ENCODE results near the gene TMEM141. TPM values are rescaled to one million over a fixed set of nuclear protein-coding genes. Genes with fewer than 3 reads are reported as not detected.

Gene TMEM141
- total RNA-seq, 4 donors from 2014 or later, result 46.9 to 70.2 (median 51.1) TPM

DNA sequence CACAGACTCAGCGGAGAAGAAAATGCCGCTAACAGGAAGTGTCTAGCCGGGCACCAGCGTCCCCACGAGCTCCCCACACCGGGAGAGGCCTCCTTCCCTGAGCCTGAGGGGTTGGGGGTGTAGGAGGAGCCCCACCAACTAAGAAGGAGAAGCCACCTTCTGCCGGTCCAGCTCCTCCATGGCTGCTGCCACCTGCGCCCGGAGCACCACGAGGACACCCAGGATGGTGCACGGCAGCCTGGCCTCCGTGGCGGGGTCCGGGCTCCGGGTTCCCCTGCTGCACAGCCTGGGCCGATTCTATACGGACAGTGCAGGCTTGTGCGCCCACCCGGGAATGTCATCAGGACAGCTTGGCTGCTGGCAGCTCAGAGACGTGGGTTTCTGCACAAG is 33.4 kb upstream of the TMEM141 start:
- TF ChIP-seq, protein P1, sequence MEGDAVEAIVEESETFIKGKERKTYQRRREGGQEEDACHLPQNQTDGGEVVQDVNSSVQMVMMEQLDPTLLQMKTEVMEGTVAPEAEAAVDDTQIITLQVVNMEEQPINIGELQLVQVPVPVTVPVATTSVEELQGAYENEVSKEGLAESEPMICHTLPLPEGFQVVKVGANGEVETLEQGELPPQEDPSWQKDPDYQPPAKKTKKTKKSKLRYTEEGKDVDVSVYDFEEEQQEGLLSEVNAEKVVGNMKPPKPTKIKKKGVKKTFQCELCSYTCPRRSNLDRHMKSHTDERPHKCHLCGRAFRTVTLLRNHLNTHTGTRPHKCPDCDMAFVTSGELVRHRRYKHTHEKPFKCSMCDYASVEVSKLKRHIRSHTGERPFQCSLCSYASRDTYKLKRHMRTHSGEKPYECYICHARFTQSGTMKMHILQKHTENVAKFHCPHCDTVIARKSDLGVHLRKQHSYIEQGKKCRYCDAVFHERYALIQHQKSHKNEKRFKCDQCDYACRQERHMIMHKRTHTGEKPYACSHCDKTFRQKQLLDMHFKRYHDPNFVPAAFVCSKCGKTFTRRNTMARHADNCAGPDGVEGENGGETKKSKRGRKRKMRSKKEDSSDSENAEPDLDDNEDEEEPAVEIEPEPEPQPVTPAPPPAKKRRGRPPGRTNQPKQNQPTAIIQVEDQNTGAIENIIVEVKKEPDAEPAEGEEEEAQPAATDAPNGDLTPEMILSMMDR (IDR thresholded peaks at IDR 0.05 in 4 of 5, conservative IDR thresholded peaks at IDR 0.05 in 1 of 5), result no peak
- no peak for TF ChIP-seq POLR2A (IDR thresholded peaks at IDR 0.05)
- no peaks in the 10 kb centered on the region for H3K9me3 ChIP-seq
- H3K4me3 ChIP-seq, result peak overlapping the region; percentile 14 to 31 (median 24)
- DNase-seq (no peak), ATAC-seq (peak; percentile 8 to 32)
- H3K27ac ChIP-seq, result peak overlapping the region; percentile 36 to 72 (median 66)
- H3K4me1 ChIP-seq, result peaks cover 10 to 14% of the 10 kb centered on the region in 2 donors
- H3K36me3 ChIP-seq, result no peaks in the 10 kb centered on the region
- intact Hi-C loops (cut with DNase I; ENCODE audit: low total_unique reads) (no loop called here), in situ Hi-C loops (cut with MboI; ENCODE audit: low sequenced_read_pairs in 4 of 4) (no loop called here)
- H3K27me3 ChIP-seq, result no peaks in the 10 kb centered on the region

DNA sequence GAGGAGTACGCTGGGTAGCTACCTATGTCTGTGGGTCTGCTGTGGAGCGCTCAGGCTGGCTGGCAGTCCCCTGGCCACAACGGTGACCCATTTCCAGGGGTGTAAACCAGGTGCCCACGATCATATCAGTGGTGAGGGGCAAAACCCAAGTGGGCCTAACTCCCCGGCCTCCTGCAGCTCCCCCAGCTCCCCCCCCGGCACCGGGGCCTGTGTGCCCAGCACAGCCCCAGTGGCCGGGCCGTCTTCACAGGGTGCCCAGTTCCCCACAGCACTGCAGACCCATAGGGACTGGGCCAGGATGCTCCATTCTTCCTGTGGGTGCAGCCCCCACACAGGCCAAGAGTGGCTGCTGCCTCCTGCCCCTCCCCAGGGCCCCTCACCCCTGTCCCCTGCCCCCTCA is 32.1 kb upstream of the TMEM141 start:
- no peak for DNase-seq
- no peak for ATAC-seq
- peaks cover 10 to 14% of the 10 kb centered on the region in 2 donors for H3K4me1 ChIP-seq
- intact Hi-C loops (cut with DNase I; ENCODE audit: low total_unique reads) (no loop called here), in situ Hi-C loops (cut with MboI; ENCODE audit: low sequenced_read_pairs in 4 of 4) (no loop called here)
- no peak overlapping the region for H3K4me3 ChIP-seq
- H3K9me3 ChIP-seq, result no peaks in the 10 kb centered on the region
- H3K27me3 ChIP-seq, result no peaks in the 10 kb centered on the region
- TF ChIP-seq, protein P1 (IDR thresholded peaks at IDR 0.05 in 4 of 5, conservative IDR thresholded peaks at IDR 0.05 in 1 of 5), result no peak
- no peak for TF ChIP-seq POLR2A (IDR thresholded peaks at IDR 0.05)
- no peaks in the 10 kb centered on the region for H3K36me3 ChIP-seq
- no peak overlapping the region for H3K27ac ChIP-seq

DNA sequence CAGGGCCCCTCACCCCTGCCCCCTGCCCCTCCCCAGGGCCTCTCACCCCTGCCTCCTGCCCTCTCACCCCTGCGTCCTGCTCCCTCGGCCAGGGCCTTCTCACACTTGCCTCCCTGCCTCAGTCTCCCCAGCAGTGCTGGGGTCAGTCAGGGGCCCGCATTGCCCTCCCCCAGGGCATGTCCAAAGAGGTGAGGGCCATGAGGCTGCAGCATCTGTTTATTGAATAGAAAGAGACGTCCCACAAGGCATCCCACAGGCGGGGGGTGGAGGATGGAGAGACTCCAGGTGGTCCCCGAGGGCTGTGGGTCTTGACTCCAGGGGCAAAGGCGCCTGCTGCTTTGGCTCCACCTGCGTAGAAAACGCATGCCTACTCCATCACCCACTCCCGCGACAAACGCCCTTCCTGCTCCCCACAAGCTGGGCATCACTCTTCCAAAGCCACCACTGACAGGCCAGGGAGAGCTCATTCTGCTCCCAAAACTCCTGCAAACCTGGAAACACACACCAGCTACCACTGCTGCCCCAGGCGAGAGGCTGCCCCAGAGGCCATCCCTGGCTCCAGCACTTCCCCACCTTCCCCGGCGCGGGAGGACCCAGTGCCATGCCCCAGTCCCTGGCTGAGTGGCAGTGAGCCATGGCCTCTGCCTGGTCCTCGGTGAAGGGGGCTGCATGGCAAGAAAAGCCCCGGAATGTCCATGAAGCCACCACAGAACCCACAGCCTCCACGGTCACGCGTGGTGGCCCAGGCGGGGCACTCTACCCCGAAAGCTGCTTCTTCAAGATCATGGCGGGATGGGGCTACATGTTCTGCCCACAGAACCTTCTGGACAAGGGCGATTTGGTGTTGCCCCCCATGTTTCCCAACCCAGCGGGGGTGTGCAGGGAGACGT is 31.5 kb upstream of the TMEM141 start:
- ATAC-seq (no peak), DNase-seq (no peak)
- H3K9me3 ChIP-seq, result no peaks in the 10 kb centered on the region
- no peaks in the 10 kb centered on the region for H3K27me3 ChIP-seq
- intact Hi-C loops (cut with DNase I; ENCODE audit: low total_unique reads), result no loop called here
- H3K36me3 ChIP-seq, result no peaks in the 10 kb centered on the region
- in situ Hi-C loops (cut with MboI; ENCODE audit: low sequenced_read_pairs in 4 of 4), result no loop called here
- TF ChIP-seq POLR2A (IDR thresholded peaks at IDR 0.05), result no peak
- TF ChIP-seq, protein P1 (IDR thresholded peaks at IDR 0.05 in 4 of 5, conservative IDR thresholded peaks at IDR 0.05 in 1 of 5), result no peak
- peaks cover 10 to 14% of the 10 kb centered on the region in 2 donors for H3K4me1 ChIP-seq
- H3K27ac ChIP-seq, result no peak overlapping the region
- H3K4me3 ChIP-seq, result no peak overlapping the region

DNA sequence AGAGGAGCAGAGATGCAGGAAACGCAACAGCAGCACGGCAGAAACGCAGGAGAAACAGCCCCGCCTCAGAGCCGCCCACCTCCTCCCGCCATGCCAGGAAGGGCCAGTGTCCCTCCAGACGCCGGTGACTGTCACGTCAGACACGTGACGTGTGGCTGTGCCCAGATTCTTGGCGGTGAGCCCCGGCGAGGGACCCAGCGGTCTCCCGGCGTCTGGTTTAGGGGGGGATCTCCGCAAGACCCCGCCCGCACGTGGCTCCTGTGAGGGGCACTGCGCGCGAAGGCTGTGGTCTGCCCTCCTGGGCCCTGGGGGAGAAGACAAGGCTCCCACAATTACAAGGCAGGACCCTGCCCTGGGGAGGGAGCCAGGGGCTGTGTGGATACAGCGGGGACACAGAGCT is 30.7 kb upstream of the TMEM141 start:
- Histone ChIP-seq H3K36me3 (no peaks in the 10 kb centered on the region), H3K4me3 (no peak overlapping the region), H3K27me3 (no peaks in the 10 kb centered on the region), H3K27ac (no peak overlapping the region), H3K9me3 (no peaks in the 10 kb centered on the region), H3K4me1 (peaks cover 14 to 15% of the 10 kb centered on the region in 2 donors)
- ATAC-seq (no peak), DNase-seq (no peak)
- in situ Hi-C loops (cut with MboI; ENCODE audit: low sequenced_read_pairs in 4 of 4), result no loop called here
- no peak for TF ChIP-seq POLR2A (IDR thresholded peaks at IDR 0.05)
- TF ChIP-seq, protein P1 (IDR thresholded peaks at IDR 0.05 in 4 of 5, conservative IDR thresholded peaks at IDR 0.05 in 1 of 5), result no peak
- intact Hi-C loops (cut with DNase I; ENCODE audit: low total_unique reads), result no loop called here
